Smooth muscle cell of the brain vasculature (primary cell): Measurements from ENCODE around the gene POP7.
"Not testable (repeated sequence)": the region's sequence is repeated elsewhere in the genome, so short reads cannot be mapped to it uniquely, and the experiment has no call there.

ENCODE experiments used
- DNase-seq: peaks from one replicate; pipeline ENCODE4 v3.0.0-alpha.2; 2012; ENCODE audit warnings: low read depth, low spot score

POP7 gene

DNA sequence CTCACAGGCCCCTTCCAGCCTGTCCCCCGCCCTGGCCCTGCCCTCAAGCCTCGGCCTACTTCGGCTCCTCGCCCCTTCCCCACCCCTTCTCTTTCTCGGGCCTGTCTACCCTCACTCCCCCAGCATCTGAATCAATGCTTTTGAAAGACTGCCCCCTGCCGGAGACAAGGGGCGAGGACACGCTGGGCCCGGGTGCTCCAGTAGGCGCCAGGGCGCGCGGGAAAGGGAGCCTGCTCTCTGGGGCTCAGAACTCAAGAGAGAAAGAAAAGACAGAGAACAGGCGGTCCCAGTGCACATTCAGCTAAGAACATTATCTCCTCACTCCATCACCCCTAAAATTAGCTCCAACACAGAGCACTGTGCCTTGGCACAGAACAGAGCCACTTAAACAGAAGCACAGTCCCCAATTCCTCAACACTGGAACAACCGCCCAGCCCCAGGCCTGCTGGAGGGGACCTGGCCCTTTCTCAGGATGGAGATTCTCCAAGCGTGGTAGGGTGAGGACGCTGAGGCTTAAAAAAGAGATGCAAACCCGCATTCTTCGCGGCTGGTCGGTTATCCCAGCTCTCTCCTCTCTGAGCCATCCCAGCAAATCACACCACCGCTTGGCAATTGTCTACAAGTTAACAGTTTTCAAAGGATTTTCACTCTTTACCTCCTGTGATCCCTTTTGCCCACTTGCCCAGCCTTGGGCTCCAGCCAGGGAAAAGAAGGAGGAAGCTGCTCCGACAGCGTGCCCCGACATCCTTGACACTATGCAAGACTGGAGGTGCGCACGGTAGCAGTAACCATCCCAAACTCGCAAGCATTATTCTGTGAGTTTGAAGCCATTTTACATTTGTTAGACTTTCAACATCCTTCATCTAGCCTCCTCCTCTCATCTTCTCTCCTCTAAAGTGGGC is 14.0 kb upstream of the POP7 start:
- DNase-seq, result no peak

- no peak for DNase-seq
Measured at GRCh38 chr7:100692578-100692961, 13.4 kb upstream of the POP7 start.

GRCh38 chr7:100693312-100694097 is 12.4 kb upstream of the POP7 start:
- no peak for DNase-seq

- DNase-seq, result no peak
Measured at GRCh38 chr7:100694098-100694745, 11.7 kb upstream of the POP7 start, which contains the start of gene GIGYF1. Gene GIGYF1 (minus strand): TSS chr7:100694250. CDS start chr7:100688238, 6,012 bp downstream.

- no peak for DNase-seq
Measured at GRCh38 chr7:100696123-100696521, 9.8 kb upstream of the POP7 start.

DNA sequence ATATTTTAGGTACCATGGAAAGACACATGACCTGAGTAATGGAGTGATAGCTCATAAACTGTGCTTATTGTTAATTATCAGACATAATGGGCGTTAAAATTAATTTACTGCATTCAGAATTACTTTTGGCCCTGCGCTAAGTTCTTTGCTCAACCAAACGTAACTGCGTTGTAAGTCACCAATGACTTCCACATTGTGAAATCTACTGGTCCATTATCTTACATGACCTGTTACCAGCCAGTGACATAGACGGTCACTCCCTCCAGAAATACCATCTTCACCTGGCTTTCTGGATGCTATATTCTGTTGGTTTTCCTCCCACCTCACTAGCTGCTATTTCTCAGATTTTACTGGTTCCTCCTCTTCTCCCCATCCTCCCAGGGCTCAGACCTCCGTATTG is 6.9 kb upstream of the POP7 start:
- no peak for DNase-seq

- not testable (repeated sequence) for DNase-seq
Measured at GRCh38 chr7:100701089-100701488, 4.8 kb upstream of the POP7 start.

GRCh38 chr7:100705320-100705752 is 585 bp upstream of the POP7 start:
- no peak for DNase-seq

DNA sequence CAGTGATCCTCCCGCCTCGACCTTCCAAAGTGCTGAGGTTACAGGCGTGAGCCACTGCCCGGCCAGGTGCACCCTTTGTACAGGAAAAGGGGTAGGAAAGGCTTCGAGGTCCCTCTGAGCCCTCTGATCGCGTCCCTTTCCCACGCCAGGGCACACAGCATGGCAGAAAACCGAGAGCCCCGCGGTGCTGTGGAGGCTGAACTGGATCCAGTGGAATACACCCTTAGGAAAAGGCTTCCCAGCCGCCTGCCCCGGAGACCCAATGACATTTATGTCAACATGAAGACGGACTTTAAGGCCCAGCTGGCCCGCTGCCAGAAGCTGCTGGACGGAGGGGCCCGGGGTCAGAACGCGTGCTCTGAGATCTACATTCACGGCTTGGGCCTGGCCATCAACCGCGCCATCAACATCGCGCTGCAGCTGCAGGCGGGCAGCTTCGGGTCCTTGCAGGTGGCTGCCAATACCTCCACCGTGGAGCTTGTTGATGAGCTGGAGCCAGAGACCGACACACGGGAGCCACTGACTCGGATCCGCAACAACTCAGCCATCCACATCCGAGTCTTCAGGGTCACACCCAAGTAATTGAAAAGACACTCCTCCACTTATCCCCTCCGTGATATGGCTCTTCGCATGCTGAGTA is 871 bp downstream of the POP7 start:
- DNase-seq, result no peak

GRCh38 chr7:100708395-100708794 is 2.5 kb downstream of the POP7 start:
- DNase-seq, result no peak

- DNase-seq, result no peak
Measured at GRCh38 chr7:100710452-100710851, 4.5 kb downstream of the POP7 start.

DNA sequence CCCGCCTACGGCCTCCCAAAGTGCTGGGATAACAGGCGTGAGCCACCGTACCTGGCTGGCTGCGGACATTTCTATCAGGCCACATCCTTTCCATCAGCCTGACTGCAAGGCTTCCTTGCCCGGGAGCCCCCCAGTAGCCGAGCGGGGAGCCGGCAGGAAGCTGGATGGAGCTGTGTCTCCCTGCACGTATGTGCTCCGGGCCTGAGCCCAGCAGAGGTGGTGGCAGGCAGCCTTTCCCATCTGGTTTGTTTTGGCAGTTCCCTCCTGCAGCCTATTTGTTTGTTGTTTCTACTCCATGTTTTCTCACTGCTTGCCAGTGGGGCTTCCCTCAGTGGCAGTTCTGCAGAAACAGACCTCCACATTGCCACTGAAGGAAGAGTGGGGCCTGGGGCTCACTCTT is 5.4 kb downstream of the POP7 start:
- DNase-seq, result no peak

- DNase-seq, result no peak
Measured at GRCh38 chr7:100714725-100715124, 8.8 kb downstream of the POP7 start.

- not testable (repeated sequence) for DNase-seq
Measured at GRCh38 chr7:100717073-100717472, 11.2 kb downstream of the POP7 start.

DNA sequence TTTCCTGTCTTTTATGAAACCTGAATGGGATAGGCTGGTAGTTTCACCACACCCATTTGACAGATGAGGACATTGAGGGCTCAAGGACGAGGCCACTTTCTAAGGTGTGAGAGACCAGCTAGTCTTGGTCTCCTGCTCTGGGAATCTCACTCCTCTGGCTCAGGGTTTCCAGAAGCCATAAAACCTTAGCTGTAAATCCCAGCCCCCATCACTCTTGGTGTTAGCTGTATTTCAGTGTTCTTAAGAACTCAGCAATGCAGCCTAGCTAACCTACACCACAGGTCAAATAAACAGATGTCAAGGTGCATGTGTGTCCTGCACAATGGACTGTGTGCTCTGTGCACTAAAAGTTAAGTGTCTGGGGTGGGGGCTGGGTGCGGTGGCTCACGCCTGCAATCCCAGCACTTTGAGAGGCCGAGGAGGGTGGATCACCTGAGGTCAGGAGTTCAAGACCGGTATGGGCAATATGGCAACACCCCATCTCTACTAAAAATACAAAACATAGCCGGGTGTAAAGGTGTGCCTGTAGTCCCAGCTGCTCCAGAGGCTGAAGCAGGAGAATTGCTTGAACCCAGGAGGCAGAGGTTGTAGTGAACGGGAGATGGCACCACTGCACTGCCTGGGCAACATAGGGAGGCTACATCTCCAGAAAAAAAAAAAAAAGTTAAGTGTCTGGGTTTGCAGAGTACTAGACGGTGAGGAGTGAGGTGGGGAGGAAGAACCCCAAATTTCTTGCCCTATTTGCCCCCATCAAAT is 13.8 kb downstream of the POP7 start:
- no peak for DNase-seq

DNA sequence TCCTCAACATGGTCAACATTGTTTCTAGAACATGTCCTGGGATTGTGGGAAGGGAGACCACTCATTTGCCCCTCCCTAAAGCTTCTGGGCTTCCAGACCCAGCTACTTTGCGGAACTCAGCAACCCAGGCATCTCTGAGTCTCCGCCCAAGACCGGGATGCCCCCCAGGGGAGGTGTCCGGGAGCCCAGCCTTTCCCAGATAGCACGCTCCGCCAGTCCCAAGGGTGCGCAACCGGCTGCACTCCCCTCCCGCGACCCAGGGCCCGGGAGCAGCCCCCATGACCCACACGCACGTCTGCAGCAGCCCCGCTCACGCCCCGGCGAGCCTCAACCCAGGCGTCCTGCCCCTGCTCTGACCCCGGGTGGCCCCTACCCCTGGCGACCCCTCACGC is 14.4 kb downstream of the POP7 start, which contains the start of gene EPO:
Gene EPO (plus strand): TSS at position 190 of the 392 bp plus-strand sequence. CDS start 513 bp downstream, outside the sequence.
- DNase-seq, result no peak

GRCh38 chr7:100720671-100721504 is 15.0 kb downstream of the POP7 start:
- no peak for DNase-seq

DNA sequence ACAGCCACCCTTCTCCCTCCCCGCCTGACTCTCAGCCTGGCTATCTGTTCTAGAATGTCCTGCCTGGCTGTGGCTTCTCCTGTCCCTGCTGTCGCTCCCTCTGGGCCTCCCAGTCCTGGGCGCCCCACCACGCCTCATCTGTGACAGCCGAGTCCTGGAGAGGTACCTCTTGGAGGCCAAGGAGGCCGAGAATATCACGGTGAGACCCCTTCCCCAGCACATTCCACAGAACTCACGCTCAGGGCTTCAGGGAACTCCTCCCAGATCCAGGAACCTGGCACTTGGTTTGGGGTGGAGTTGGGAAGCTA is 15.5 kb downstream of the POP7 start:
- DNase-seq, result no peak

- no peak for DNase-seq
Measured at GRCh38 chr7:100722480-100723212, 16.7 kb downstream of the POP7 start.
